ENCODE measurements around the gene PYCR2. TPM values are rescaled to one million over a fixed set of nuclear protein-coding genes. Genes with fewer than 3 reads are reported as not detected.
A peak's percentile ranks its signal among the peaks of the same experiment; 100 is the strongest.

PYCR2 gene
- total RNA-seq, 2 donors from 2014 or later = 34.0 to 61.6 TPM

GRCh38 chr1:225907341-225907740 lies 16.7 kb downstream of the PYCR2 start:
- Histone ChIP-seq H3K9me3 (no peaks in the 10 kb centered on the region), H3K27ac (no peak overlapping the region), H3K9ac (ENCODE audit: low read depth in 2 of 2, low read length in 2 of 2) (no peak overlapping the region), H3K4me1 (peaks cover 7% of the 10 kb centered on the region), H3K4me3 (no peak overlapping the region), H3K27me3 (no peaks in the 10 kb centered on the region), H3K36me3 (no peaks in the 10 kb centered on the region)
- intact Hi-C loops (cut with DNase I) = no loop called here
- TF ChIP-seq, protein P1, sequence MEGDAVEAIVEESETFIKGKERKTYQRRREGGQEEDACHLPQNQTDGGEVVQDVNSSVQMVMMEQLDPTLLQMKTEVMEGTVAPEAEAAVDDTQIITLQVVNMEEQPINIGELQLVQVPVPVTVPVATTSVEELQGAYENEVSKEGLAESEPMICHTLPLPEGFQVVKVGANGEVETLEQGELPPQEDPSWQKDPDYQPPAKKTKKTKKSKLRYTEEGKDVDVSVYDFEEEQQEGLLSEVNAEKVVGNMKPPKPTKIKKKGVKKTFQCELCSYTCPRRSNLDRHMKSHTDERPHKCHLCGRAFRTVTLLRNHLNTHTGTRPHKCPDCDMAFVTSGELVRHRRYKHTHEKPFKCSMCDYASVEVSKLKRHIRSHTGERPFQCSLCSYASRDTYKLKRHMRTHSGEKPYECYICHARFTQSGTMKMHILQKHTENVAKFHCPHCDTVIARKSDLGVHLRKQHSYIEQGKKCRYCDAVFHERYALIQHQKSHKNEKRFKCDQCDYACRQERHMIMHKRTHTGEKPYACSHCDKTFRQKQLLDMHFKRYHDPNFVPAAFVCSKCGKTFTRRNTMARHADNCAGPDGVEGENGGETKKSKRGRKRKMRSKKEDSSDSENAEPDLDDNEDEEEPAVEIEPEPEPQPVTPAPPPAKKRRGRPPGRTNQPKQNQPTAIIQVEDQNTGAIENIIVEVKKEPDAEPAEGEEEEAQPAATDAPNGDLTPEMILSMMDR (IDR thresholded peaks at IDR 0.05) = no peak
- no peak for DNase-seq

GRCh38 chr1:225906467-225906866 lies 17.6 kb downstream of the PYCR2 start:
- Histone ChIP-seq H3K9ac (ENCODE audit: low read depth in 2 of 2, low read length in 2 of 2) (no peak overlapping the region), H3K27ac (no peak overlapping the region), H3K4me1 (peaks cover 7% of the 10 kb centered on the region), H3K27me3 (no peaks in the 10 kb centered on the region), H3K4me3 (no peak overlapping the region), H3K9me3 (no peaks in the 10 kb centered on the region), H3K36me3 (no peaks in the 10 kb centered on the region)
- intact Hi-C loops (cut with DNase I) = no loop called here
- TF ChIP-seq, protein P1 (IDR thresholded peaks at IDR 0.05) = no peak
- DNase-seq = no peak

- Histone ChIP-seq H3K27me3 (no peaks in the 10 kb centered on the region), H3K4me3 (no peak overlapping the region), H3K4me1 (no peaks in the 10 kb centered on the region), H3K27ac (no peak overlapping the region), H3K9ac (ENCODE audit: low read depth in 2 of 2, low read length in 2 of 2) (no peak overlapping the region), H3K9me3 (no peaks in the 10 kb centered on the region), H3K36me3 (no peaks in the 10 kb centered on the region)
- intact Hi-C loops (cut with DNase I) = no loop called here
- TF ChIP-seq, protein P1 (IDR thresholded peaks at IDR 0.05) = no peak
- no peak for DNase-seq
Measured at GRCh38 chr1:225903623-225904022, 20.4 kb downstream of the PYCR2 start.

- H3K4me3 ChIP-seq = no peak overlapping the region
- H3K27me3 ChIP-seq = no peaks in the 10 kb centered on the region
- H3K36me3 ChIP-seq = no peaks in the 10 kb centered on the region
- H3K27ac ChIP-seq = no peak overlapping the region
- no peaks in the 10 kb centered on the region for H3K9me3 ChIP-seq
- intact Hi-C loops (cut with DNase I) = no loop called here
- H3K9ac ChIP-seq (ENCODE audit: low read depth in 2 of 2, low read length in 2 of 2) = no peak overlapping the region
- no peaks in the 10 kb centered on the region for H3K4me1 ChIP-seq
- DNase-seq = no peak
- TF ChIP-seq, protein P1 (IDR thresholded peaks at IDR 0.05) = no peak
Measured at GRCh38 chr1:225899044-225899925, 24.8 kb downstream of the PYCR2 start.

GRCh38 chr1:225897595-225898514 lies 26.2 kb downstream of the PYCR2 start:
- TF ChIP-seq, protein P1 (IDR thresholded peaks at IDR 0.05) = no peak
- H3K27ac ChIP-seq = peak overlapping the region; percentile 75
- H3K9ac ChIP-seq (ENCODE audit: low read depth in 2 of 2, low read length in 2 of 2) = peak overlapping the region in 1 of 2 donors; percentile 32
- no peaks in the 10 kb centered on the region for H3K36me3 ChIP-seq
- H3K9me3 ChIP-seq = no peaks in the 10 kb centered on the region
- no peaks in the 10 kb centered on the region for H3K4me1 ChIP-seq
- intact Hi-C loops (cut with DNase I) = no loop called here
- H3K27me3 ChIP-seq = no peaks in the 10 kb centered on the region
- DNase-seq = peak; percentile 44
- no peak overlapping the region for H3K4me3 ChIP-seq
